GM23338 (cell line): ENCODE measurements around the gene PRSS27. TPM values are rescaled to one million over a fixed set of nuclear protein-coding genes. Genes with fewer than 3 reads are reported as not detected.

Source experiments
- ATAC-seq: fragments of 200-7000 bp; cut with Tn5 transposase; 3 replicates; pipeline ENCODE4 v1.9.1; 2020
- DNase-seq: peaks from one replicate; pipeline ENCODE4 v3.0.0-alpha.2; 2015; ENCODE audit warnings: low spot score
- H2AFZ ChIP-seq: fragments of 200-600 bp; sonication (generic); 2 replicates; pipeline ENCODE4 v1.8.0; 2016; ENCODE audit warnings: antibody characterized with exemption, mild to moderate bottlenecking, moderate library complexity
- H3F3A ChIP-seq: fragments of 200-600 bp; sonication (generic); replicated peaks from 2 replicates; pipeline ENCODE4 v1.8.0; 2017; ENCODE audit warnings: antibody characterized with exemption, mixed run types, low read depth
- H3K27ac ChIP-seq: fragments of 200-600 bp; sonication (generic); 2 replicates; pipeline ENCODE4 v1.6.1; 2016; ENCODE audit warnings: low read depth
- H3K27me3 ChIP-seq: fragments of 200-600 bp; sonication (generic); 2 replicates; pipeline ENCODE4 v1.8.0; 2016; ENCODE audit warnings: mild to moderate bottlenecking, mixed run types, moderate library complexity; ENCODE audit not compliant: insufficient read depth
- H3K36me3 ChIP-seq: fragments of 200-600 bp; sonication (generic); 2 replicates; pipeline ENCODE4 v1.8.0; 2016; ENCODE audit warnings: mild to moderate bottlenecking; ENCODE audit not compliant: insufficient read depth
- H3K4me1 ChIP-seq: fragments of 200-600 bp; sonication (generic); 2 replicates; pipeline ENCODE4 v1.8.0; 2016; ENCODE audit warnings: mild to moderate bottlenecking, moderate library complexity; ENCODE audit not compliant: insufficient read depth
- H3K4me2 ChIP-seq: fragments of 200-600 bp; sonication (generic); 2 replicates; pipeline ENCODE4 v1.7.1; 2017; ENCODE audit warnings: mixed run types
- H3K4me3 ChIP-seq: fragments of 200-600 bp; sonication (generic); 2 replicates; pipeline ENCODE4 v1.6.1; 2016; ENCODE audit warnings: mixed run types
- H3K79me2 ChIP-seq: fragments of 200-600 bp; sonication (generic); replicated peaks from 2 replicates; pipeline ENCODE4 v1.8.0; 2017; ENCODE audit warnings: mild to moderate bottlenecking; ENCODE audit not compliant: insufficient read depth
- H3K9me2 ChIP-seq: fragments of 200-600 bp; sonication (generic); 2 replicates; pipeline ENCODE4 v1.8.0; 2017; ENCODE audit not compliant: insufficient read depth
- H4K20me1 ChIP-seq: fragments of 200-600 bp; sonication (generic); replicated peaks from 2 replicates; pipeline ENCODE4 v1.8.0; 2017; ENCODE audit warnings: mild to moderate bottlenecking; ENCODE audit not compliant: insufficient read depth
- H3K27ac Mint-ChIP-seq: 2 replicates; pipeline ENCODE4 v1.8.0; 2020; ENCODE audit warnings: inconsistent platforms, mild to moderate bottlenecking, moderate library complexity, mixed read lengths
- H3K27me3 Mint-ChIP-seq: 3 replicates; pipeline ENCODE4 v1.8.0; 2022; ENCODE audit warnings: low read depth, mild to moderate bottlenecking, moderate library complexity, mixed read lengths, inconsistent platforms; ENCODE audit not compliant: insufficient read depth, poor library complexity
- H3K36me3 Mint-ChIP-seq: 3 replicates; pipeline ENCODE4 v1.8.0; 2021; ENCODE audit warnings: low read depth, mild to moderate bottlenecking, inconsistent platforms, moderate library complexity, mixed read lengths
- H3K4me1 Mint-ChIP-seq: 3 replicates; pipeline ENCODE4 v1.8.0; 2020; ENCODE audit warnings: mild to moderate bottlenecking, inconsistent platforms, mixed read lengths
- H3K4me3 Mint-ChIP-seq: 3 replicates; pipeline ENCODE4 v1.8.0; 2021; ENCODE audit warnings: moderate library complexity, mild to moderate bottlenecking, inconsistent platforms, mixed read lengths
- H3K9me3 Mint-ChIP-seq: 3 replicates; pipeline ENCODE4 v1.8.0; 2020; ENCODE audit warnings: moderate library complexity, mild to moderate bottlenecking, inconsistent platforms, mixed read lengths
- CREB1 ChIP-seq: fragments of 250-450 bp; sonication (Bioruptor Pico); IDR thresholded peaks from 2 replicates; pipeline ENCODE4 v1.5.0; 2020; ENCODE audit warnings: low read depth, mild to moderate bottlenecking, moderate library complexity
- EZH2 ChIP-seq: fragments of 200-600 bp; sonication (generic); IDR thresholded peaks from one replicate; pipeline ENCODE4 v1.8.0; 2017; ENCODE audit warnings: antibody characterized with exemption, mild to moderate bottlenecking, low read depth; ENCODE audit not compliant: unreplicated experiment
- EZH2phosphoT487 ChIP-seq: fragments of 200-600 bp; sonication (generic); IDR thresholded peaks from one replicate; pipeline ENCODE4 v1.8.1; 2018; ENCODE audit warnings: antibody characterized with exemption; ENCODE audit not compliant: unreplicated experiment
- JUNB ChIP-seq: IDR thresholded peaks from one replicate; pipeline ENCODE4 v1.6.1; 2016; ENCODE audit warnings: antibody characterized with exemption; ENCODE audit not compliant: unreplicated experiment
- POLR2AphosphoS5 ChIP-seq: IDR thresholded peaks from 2 replicates; pipeline ENCODE4 v1.6.1; 2016; ENCODE audit warnings: antibody characterized with exemption, low read depth
- ZNF114 ChIP-seq: fragments of 250-450 bp; sonication (Bioruptor Pico); IDR thresholded peaks from 2 replicates; pipeline ENCODE4 v1.5.0; 2020; ENCODE audit warnings: mild to moderate bottlenecking, moderate library complexity
- polyA plus RNA-seq: library from polyadenylated mRNA; unstranded; fragments of >200 nt; fragmentation: Nextera tagmentation; extraction: Ambion mirVana; gene quantifications from 2 replicates; pipeline ENCODE4 v1.2.1, GENCODE V29; 2016
- total RNA-seq: library from RNA; depleted of rRNA; stranded (reverse); fragments of >200 nt; shearing (Covaris generic); gene quantifications from 2 replicates; pipeline ENCODE4 v1.2.3, GENCODE V29; 2014
- TF ChIP-seq, protein P1 (sequence below): fragments of 250-450 bp; sonication (Bioruptor Pico); IDR thresholded peaks from 2 replicates; pipeline ENCODE4 v1.5.0; 2020; ENCODE audit warnings: mild to moderate bottlenecking, moderate library complexity
- TF ChIP-seq, protein P2 (sequence below): IDR thresholded peaks from 2 replicates; pipeline ENCODE4 v1.6.1; 2016; ENCODE audit warnings: antibody characterized with exemption

The PRSS27 gene
- total and polyA plus RNA-seq, 2 experiments from 2014 or later: 0.73 to 1.6 TPM

DNA sequence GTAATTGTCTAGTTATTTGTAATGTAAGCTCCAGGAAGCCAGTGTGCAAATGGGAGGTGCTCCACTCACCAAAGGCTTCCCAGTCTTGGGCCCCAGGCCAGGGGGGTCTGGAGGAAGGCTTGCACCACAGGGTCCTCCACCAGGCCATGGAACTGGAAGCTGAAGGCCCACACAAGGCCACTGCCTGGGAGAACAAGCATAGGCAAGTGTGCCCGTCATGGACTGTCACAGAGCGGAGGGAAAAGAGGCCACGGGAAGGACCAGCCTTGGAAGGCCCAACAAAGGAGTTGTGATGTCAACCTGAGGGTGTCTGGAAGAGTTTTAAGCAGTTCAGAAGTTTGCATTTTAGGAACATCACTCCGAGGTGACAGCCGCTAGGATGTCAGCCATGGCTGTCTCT lies 29.5 kb upstream of the PRSS27 start (continued):
- TF ChIP-seq, protein P1, sequence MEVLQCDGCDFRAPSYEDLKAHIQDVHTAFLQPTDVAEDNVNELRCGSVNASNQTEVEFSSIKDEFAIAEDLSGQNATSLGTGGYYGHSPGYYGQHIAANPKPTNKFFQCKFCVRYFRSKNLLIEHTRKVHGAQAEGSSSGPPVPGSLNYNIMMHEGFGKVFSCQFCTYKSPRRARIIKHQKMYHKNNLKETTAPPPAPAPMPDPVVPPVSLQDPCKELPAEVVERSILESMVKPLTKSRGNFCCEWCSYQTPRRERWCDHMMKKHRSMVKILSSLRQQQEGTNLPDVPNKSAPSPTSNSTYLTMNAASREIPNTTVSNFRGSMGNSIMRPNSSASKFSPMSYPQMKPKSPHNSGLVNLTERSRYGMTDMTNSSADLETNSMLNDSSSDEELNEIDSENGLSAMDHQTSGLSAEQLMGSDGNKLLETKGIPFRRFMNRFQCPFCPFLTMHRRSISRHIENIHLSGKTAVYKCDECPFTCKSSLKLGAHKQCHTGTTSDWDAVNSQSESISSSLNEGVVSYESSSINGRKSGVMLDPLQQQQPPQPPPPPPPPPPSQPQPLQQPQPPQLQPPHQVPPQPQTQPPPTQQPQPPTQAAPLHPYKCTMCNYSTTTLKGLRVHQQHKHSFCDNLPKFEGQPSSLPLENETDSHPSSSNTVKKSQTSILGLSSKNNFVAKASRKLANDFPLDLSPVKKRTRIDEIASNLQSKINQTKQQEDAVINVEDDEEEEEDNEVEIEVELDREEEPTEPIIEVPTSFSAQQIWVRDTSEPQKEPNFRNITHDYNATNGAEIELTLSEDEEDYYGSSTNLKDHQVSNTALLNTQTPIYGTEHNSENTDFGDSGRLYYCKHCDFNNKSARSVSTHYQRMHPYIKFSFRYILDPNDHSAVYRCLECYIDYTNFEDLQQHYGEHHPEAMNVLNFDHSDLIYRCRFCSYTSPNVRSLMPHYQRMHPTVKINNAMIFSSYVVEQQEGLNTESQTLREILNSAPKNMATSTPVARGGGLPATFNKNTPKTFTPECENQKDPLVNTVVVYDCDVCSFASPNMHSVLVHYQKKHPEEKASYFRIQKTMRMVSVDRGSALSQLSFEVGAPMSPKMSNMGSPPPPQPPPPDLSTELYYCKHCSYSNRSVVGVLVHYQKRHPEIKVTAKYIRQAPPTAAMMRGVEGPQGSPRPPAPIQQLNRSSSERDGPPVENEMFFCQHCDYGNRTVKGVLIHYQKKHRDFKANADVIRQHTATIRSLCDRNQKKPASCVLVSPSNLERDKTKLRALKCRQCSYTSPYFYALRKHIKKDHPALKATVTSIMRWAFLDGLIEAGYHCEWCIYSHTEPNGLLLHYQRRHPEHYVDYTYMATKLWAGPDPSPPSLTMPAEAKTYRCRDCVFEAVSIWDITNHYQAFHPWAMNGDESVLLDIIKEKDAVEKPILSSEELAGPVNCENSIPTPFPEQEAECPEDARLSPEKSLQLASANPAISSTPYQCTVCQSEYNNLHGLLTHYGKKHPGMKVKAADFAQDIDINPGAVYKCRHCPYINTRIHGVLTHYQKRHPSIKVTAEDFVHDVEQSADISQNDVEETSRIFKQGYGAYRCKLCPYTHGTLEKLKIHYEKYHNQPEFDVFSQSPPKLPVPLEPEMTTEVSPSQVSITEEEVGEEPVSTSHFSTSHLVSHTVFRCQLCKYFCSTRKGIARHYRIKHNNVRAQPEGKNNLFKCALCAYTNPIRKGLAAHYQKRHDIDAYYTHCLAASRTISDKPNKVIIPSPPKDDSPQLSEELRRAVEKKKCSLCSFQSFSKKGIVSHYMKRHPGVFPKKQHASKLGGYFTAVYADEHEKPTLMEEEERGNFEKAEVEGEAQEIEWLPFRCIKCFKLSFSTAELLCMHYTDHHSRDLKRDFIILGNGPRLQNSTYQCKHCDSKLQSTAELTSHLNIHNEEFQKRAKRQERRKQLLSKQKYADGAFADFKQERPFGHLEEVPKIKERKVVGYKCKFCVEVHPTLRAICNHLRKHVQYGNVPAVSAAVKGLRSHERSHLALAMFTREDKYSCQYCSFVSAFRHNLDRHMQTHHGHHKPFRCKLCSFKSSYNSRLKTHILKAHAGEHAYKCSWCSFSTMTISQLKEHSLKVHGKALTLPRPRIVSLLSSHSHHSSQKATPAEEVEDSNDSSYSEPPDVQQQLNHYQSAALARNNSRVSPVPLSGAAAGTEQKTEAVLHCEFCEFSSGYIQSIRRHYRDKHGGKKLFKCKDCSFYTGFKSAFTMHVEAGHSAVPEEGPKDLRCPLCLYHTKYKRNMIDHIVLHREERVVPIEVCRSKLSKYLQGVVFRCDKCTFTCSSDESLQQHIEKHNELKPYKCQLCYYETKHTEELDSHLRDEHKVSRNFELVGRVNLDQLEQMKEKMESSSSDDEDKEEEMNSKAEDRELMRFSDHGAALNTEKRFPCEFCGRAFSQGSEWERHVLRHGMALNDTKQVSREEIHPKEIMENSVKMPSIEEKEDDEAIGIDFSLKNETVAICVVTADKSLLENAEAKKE: no peak
- TF ChIP-seq POLR2AphosphoS5 (no peak), ZNF114 (CRISPR knock-in tag) (no peak)

DNA sequence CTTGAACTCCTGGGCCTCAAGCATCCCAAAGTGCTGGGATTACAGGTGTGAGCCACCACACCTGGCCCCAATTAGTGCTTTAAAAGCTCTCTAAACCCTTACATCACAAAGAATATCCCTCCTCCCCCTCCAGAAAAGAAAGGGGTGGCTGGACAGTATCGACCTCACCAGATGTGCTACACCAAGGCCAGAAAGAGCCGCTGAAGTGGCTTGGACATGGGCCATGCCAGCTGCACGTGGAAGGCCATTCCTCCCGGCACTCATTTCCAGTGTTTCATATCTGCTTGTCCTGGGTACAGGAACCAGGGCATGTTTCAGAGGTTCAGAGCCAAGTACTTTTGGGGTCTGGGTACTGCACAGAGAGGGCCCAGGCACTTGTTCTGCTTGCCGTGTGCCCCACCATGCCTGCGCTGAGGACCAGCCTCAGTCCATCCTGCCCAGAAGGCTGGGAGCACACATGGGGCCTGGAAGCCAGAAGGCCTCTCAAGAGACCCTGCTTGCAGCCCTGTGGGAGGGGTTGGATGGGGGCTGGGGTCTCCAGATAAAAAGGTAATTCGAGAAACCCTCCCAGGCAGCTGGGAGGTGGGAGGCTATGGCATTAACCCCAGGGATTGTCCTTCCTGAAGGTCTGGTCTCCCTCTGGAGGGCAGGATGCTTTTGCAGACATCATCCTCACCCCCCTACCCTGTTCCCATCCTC lies 28.9 kb upstream of the PRSS27 start:
- H3K4me3 ChIP-seq: no peak overlapping the region
- DNase-seq: no peak
- H3K79me2 ChIP-seq: peaks cover 26% of the 10 kb centered on the region
- H3K4me2 ChIP-seq: no peak overlapping the region
- peaks cover 13% of the 10 kb centered on the region for H3K4me1 ChIP-seq
- peaks cover 12% of the 10 kb centered on the region for H3K4me1 Mint-ChIP-seq
- no peak for ATAC-seq
- peaks cover 1% of the 10 kb centered on the region for H4K20me1 ChIP-seq
- TF ChIP-seq EZH2phosphoT487 (no peak), CREB1 (CRISPR knock-in tag) (no peak), ZNF114 (CRISPR knock-in tag) (no peak), JUNB (no peak), EZH2 (no peak)
- TF ChIP-seq, protein P2, sequence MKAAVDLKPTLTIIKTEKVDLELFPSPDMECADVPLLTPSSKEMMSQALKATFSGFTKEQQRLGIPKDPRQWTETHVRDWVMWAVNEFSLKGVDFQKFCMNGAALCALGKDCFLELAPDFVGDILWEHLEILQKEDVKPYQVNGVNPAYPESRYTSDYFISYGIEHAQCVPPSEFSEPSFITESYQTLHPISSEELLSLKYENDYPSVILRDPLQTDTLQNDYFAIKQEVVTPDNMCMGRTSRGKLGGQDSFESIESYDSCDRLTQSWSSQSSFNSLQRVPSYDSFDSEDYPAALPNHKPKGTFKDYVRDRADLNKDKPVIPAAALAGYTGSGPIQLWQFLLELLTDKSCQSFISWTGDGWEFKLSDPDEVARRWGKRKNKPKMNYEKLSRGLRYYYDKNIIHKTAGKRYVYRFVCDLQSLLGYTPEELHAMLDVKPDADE: no peak
- H3K36me3 Mint-ChIP-seq: peaks cover 19% of the 10 kb centered on the region
- H3K9me3 Mint-ChIP-seq: no peaks in the 10 kb centered on the region; the same call in 2 of the 3 replicates
- H3K4me3 Mint-ChIP-seq: no peak overlapping the region
- no peaks in the 10 kb centered on the region for H3K9me2 ChIP-seq
- H3K36me3 ChIP-seq: no peaks in the 10 kb centered on the region
- H3K27me3 Mint-ChIP-seq: peaks cover 9% of the 10 kb centered on the region
- H3F3A ChIP-seq: peaks cover 23% of the 10 kb centered on the region
- H3K27ac ChIP-seq: no peak overlapping the region
- no peak overlapping the region for H3K27ac Mint-ChIP-seq
- no peaks in the 10 kb centered on the region for H3K27me3 ChIP-seq
- H2AFZ ChIP-seq: no peak overlapping the region
